ENCODE data around the gene ACIN1.

ACIN1 gene

DNA sequence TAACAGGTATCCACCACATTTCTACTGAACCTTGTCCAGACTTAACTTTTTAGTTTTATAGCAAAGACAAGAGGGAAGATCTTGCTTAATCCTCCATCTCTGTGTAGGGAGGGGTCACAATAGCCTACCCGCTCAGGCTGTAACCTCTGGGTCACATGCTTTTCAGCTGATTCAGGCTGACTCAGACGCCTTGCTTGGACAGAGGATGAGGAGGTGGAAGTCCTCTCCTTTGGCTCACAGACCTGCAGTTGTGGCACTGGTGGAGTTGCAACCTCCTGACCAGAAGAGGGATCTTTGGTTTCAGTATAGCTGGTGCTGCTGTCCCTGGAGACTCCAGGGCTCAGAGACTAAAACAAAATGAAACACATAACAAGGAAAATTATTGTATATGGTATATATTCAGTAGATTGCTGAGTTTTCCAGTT is 16.2 kb downstream of the ACIN1 start:
- peak; percentile 87 for DNase-seq (ENCODE audit: low spot score)

DNA sequence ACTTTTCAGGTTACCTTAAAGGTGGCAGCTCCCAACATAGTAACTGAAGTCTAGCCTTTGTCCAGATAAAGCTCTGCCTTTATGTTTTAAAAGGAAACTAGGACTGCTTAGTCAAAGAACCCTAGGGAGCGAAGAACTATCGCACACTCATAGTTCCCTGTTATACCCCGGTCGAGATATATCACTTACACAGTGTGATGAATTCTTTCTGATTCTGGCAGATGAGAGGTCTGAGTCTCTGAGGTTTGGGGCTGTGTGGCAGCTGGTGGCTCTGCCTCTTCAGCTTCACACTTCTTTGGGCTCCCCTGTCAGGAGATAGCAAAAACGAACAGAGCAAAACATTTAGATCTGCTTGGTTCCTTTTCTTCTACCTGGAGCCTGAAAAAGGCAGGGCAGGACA is 17.0 kb downstream of the ACIN1 start:
- no peak for DNase-seq (ENCODE audit: low spot score)

DNA sequence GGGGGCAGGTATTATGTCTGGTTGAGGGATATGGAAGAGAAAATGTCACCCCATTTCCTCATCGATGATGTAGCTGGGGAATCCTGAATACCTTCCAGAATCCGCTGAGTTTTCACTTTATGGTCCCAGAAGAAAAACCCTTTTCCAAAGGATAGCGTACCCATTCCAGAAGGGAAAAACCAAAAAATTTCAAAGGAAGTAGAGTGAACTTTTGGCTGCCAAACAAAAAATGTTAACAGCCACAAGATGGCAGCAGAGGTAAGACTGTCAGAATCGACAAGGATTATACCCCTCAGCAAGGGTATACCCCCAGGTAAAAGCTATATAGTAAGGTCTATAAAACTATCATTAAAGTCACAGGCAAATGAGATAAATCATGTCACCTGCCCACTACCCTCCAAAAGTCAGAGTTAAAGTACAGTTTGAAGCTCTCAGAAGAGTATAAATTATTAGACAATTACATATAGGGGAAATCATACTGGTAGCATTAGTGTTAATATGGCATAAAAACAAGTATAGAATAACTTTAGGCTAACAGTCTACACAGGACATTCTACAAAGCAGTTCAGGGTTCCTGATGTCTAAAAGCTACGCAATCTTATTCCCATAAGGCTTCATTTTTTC is 18.0 kb downstream of the ACIN1 start:
- no peak for DNase-seq (ENCODE audit: low spot score)

DNA sequence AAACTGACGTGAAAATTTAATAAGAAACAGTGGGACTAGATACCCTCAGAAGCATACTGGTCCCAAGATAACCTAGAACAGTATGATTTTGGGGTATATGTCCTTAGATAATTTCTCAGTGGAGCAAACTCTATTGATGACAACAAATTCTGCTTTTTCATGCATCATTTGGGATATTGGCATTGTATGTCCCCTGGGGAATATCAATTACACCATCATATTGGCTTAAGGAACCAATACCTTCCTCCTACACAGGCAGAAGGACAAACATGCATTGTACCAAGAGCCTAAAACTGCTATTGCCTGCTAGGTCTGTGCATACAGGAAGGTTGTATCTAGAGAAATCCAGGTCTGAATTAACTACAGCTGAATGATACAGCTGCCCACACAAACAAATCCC is 20.0 kb downstream of the ACIN1 start:
- no peak for DNase-seq (ENCODE audit: low spot score)

DNA sequence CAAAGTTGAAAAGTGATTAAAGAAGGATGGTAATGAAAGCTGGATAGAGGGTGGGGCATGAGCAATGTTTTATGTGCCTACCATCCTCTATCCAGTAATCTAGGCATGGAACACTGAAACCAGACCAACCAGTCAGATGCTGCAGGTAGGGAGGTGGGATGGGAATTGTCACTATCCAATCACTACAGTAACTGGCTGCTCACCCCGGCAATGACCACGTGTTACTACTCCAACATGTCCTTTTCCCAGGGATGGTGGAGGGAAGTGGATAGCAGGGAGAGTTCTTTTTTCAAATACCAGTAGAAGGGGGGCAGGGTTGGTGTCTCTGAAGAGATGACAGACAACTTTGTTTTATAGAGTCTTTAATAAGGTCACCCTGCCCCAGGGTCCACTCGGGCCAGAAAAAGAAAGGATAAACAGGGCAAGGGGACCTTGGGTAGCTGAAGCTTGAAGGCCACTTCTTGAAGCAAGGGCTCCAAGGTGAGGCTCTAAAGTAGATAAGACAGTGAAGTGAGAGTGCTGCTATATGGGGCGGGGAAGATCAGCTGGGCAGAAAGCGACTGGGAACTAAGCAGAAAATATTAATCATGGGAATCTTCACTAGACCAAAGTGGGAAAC is 22.9 kb downstream of the ACIN1 start:
- DNase-seq (ENCODE audit: low spot score), result no peak

DNA sequence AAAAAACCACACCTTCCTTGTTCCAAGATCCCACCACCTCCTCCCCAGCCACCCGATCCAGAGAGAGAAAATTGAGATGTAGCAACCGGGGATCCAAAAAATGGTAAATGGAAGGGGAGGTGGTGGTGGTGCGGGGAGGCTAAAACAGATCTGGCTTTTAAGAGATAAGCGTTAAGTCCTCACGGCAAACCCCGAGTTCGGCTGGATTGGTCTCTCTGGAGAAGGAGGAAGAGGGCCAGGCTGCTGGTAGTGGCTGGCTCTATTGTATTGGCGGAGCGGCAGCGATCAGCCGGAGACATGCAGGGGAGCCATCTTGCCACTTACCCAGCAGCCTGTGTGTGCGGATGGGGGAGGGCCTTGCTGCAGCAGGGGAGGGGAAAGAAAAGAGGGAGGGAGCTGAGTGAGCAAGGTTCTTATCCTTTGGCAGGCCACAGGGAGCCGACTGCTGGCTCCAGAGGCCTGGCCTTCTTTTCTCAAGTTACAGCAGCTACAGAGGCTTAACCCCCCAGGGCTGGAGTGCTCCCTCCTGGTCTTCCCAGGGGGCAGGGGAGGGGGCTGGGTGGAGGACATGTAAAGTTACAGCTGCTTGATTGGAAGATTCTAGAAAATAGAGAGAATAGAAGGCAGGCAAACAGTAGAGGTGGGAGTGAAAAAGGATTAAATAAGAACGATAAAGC is 23.6 kb downstream of the ACIN1 start:
- peak; percentile 94 for DNase-seq (ENCODE audit: low spot score)

DNA sequence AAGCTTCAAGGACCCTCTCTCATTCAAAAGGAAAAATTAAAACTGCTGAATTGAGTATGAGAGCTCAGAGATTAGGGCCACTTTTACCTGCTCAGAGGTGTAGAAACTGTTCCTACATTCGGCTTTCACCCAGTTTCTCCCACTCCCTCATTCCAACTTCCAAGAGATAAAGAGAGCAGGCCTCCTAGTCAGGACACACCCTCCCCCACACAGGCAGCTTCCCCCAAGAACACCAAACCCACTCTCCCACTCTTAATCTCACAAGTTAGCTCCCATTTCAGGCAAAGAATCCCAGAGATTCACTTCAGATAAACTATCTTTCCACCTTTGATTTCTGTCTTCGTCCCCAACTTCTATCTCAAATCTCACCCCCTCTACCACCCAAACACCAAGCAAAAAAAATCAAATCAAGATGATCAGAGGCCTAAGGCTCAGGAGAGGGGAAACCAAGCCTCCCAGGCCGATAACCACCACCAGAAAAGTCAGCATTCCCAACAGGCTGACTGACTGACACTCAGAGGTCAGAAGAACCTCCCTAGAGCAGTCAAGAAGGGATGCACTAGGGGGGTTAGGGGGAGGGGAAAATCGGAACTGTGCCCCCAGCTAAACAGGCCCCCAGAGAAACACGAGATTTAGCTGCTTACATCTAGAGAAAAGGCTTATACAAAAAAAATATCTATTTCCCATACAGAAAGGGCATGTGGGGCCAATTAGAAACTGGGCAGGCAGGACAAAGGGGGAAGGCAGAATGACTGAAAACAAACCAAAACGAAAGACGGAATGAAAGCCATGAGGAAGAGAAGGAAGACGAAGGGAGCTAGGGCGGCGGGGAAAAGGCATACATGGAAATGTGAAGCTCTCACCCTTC is 24.4 kb downstream of the ACIN1 start:
- DNase-seq (ENCODE audit: low spot score), result no peak

DNA sequence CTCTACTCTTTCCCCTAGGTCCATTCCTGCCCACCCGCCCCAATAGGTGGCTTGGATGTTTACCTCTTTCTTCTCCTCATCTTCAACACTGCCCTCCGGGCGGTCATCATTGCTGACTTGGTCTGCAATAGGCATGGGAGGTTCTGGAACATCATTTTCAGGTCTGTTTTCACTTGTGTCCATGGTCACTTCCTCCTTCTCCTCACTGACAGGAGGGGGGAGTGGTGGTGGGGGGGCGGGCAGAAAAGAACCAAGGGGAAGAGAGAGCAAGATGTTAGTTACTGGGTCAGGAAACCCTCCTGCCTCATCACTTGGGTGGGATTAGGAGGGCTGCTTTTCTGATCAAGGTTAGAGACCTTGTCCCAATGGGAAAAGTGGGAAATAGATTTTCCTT is 25.5 kb downstream of the ACIN1 start:
- DNase-seq (ENCODE audit: low spot score), result no peak

DNA sequence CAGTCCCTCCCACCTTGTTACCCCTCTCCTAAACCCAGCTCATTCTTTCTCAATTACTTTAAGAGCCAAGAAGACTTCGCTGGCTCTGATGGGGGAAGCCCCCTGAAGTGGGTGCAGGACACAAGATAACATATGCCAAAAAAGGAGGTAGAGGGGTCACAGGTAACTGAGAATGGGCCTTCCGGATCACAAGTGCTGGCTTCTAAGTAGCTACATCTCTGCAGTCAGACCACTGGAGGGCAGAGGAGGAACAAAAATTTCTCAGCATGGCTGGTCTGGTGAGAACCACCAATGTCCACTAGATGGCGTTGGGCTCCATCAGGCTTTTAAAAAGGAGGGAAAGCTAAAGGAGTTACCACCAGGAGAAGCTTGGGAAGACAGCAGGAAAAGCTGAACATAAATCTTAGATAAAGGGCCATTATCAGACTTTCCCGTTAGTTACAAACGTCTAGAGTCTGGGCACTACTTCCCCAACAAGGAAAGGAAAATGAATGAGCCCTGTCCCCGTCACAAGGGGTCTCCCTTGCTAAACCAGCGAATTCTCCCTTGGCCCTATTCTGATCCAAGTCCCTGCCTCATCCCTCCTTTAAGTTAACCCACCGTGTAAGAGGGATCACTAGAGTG is 26.0 kb downstream of the ACIN1 start:
- DNase-seq (ENCODE audit: low spot score), result peak; percentile 90

DNA sequence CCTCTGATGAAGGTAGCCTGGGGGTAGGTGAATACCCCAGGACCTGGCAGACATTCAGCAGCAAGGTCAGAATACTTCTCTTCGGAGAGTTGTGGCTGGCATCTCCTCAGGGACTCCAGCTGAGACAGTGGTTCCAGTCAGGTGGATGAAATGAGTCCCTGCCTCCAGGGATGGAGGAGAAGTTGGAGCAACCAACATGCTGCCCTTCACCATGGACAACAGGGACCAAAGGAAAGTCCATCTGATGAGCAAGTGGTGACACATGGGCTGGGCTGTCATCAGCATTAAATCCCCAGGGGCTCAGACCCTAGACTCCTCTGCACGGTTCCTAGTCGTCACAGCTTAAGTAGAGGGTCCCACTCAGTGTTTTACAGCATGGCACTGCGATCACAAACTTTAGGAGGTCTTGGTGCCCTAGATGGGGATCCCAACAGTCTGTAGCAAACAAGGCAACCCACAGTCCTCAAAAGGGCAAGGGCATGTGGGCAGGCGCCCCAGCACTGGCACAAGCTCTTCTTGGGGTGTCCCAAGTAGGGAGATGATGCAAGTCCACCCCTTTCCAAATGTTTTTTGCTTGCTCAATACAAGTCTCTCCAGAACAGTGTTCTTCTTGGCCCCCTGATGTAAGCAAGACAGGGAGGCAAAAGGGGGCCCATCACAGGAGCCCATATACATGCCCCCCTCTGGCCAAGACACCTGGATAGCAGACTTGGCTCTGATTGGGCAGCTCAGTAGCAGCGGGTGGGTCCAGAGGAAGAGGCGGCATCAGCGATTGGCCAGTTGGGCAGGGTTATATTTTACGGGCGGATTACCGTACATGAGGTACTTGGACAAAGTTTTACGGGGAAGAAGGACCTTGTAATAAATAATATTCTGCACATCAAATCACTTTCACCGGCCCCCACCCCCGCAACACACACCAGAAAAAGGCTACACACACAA is 26.8 kb downstream of the ACIN1 start:
- no peak for DNase-seq (ENCODE audit: low spot score)

DNA sequence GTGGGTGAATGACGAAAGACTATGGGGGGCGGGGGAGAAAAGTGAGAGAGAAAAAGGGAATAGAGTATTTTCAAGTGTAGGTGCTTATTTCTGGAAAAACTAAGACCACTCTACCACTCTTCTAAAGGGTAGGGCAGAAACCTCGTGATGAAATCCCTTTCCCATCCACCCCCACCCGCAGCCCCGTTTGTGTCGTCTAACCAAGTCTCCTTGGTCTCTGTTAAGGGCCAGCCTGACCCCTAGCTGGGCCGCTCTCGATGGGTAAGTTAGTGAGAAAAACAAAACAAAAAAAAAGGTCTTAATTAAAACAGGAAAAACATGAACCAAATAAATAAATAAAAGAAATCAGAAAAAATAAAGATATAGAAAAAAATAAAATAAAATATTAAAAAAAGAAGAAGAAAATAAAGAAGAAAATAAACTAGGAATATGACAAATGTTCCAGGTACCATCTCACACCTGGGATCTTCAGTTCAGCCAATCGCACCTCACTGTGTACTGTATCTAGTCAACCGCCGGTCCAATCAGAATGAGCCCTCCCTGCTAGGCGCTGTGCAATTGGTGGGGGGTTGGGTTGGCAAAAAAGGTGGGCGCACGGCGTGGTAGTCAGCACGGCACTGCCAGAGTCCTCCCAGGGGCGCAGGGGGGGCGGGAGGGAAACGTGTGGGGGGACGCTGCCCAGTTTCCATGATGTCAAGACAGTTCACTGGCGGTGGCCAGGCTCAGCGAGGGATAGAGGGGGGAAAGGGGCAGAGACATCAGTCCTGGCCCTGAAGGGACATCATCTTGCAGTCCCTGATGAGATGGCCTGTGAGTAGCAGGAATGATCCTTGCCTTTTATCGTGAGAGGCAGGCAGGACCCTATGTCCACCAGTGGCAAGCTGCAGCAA is 27.8 kb downstream of the ACIN1 start:
- no peak for DNase-seq (ENCODE audit: low spot score)

DNA sequence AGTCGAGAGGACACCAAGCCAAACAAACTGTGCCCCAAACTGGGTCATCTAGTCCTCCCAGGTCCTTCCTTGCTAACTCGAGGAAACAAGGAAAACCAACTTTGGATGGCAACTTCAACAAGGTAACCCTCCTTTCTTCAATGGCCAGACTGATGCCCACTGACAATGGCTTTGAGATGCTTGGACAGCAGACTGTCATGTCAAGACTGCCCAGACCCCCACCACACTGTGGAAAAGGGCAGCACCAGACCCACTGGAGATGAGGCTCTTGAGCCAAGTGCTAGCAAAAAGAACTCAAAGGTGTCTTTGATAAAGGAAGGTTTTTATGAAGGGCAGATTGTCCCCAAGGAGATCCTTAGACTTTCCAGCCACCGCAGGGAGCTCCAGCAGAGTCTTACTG is 28.6 kb downstream of the ACIN1 start:
- DNase-seq (ENCODE audit: low spot score), result no peak

DNA sequence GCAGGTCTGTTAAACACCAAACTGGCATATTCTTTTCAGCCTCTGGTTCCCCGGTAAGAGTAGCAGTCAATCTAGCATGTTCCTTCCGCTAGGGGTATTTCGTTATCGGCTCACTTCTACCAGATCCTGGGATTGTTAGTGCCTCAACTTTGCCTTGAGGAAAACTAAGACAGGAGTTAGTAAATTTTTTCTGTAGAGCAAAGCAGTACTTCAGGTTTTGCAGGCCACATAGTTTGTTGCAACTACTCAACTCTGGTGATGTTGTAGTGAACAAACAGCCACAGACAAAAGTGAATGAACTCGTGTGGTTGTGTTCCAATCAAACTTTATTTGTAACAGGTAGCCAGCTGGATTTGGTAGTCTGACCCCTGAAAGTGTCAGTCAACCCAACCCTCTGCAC is 31.3 kb downstream of the ACIN1 start:
- no peak for DNase-seq (ENCODE audit: low spot score)

DNA sequence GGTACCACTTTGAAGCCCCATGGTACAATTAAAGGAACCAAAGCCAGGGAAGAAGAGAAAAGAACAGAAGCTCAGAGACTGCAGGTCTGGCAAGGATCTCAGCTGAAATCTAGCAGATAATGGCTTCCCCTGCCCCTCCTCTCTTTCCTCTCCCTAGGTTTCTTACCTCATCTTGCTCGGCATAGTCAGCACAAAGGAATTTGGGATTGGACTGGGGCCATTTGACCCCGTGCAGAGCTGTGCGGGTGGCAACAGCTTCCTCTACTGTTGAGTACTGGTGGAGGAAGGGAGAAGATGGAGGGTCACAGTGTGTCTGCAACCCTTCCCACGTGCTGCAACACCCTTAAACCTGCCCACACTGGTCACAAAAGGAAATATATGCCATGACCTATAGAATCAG is 32.9 kb downstream of the ACIN1 start:
- peak; percentile 82 for DNase-seq (ENCODE audit: low spot score)

DNA sequence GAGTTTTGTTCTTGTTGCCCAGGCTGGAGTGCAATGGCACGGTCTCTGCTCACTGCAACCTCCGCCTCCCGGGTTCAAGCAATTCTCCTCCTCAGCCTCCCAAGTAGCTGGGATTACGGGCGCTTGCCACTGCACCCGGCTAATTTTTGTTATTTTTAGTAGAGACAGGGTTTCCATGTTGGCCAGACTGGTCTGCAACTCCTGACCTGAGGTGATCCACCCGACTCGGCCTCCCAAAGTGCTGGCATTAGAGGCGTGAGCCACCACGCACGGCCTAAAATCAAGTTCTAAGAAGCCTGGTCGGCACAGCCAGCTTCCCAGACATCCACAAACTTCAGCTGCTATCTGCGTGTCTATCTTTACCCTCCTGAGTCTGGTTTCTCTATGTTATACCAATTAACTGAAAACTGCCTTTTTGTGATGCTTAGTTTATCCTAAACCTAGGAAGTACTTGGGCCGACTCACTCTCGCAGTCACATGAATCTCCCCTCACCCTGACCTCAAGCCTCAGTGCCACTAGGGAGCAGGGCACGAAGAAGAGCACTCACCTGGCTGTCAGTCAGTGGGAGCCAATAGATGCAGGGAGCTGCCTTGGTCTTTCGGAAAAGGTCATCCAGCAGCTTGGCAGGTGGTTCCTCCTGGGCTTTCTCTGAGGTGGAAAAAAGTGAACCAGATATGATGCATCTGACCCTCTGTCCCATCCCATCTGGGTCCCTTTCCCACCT is 34.2 kb downstream of the ACIN1 start:
- DNase-seq (ENCODE audit: low spot score), result no peak

DNA sequence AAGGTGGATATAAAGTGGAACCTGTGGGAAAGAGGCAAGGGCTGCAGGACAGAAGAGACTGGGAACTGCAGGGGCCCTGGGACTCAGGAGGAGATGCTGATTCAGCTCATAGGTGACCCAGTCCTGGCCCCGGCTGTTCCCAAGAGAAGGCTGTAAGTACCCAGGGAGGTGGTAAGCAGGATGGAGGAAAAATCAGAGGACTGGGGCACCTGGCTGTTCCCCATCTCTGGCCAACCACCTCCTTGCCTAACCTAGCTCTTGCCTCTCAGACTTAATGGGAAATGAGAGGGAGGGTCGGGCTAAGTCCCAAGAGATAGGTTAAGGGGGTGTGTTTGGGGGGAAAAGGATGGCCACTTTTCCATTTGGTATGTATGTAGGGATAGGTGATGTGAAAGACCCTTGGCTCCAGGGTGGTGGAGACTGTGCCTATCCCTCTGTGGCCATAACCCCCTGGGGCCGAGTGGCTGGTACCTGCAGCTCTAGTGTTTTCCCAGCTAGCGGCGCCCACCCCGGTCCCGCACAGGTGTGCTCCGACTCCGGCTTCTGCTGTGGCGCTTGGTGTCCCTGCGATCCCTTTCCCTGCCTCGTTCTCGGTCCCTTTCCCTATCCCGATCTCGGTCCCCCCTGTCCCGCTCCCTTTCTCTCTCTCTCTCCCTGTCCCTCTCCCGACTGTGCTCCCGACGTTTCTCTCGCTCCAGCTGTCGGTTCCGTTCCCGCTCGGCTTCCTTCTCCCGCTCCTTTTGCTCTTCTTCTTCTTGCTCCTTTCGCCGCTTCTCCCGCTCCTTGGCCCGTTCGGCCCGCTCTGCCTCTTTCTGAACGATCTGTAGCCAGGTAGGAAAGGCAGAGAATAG is 36.1 kb downstream of the ACIN1 start:
- no peak for DNase-seq (ENCODE audit: low spot score)

DNA sequence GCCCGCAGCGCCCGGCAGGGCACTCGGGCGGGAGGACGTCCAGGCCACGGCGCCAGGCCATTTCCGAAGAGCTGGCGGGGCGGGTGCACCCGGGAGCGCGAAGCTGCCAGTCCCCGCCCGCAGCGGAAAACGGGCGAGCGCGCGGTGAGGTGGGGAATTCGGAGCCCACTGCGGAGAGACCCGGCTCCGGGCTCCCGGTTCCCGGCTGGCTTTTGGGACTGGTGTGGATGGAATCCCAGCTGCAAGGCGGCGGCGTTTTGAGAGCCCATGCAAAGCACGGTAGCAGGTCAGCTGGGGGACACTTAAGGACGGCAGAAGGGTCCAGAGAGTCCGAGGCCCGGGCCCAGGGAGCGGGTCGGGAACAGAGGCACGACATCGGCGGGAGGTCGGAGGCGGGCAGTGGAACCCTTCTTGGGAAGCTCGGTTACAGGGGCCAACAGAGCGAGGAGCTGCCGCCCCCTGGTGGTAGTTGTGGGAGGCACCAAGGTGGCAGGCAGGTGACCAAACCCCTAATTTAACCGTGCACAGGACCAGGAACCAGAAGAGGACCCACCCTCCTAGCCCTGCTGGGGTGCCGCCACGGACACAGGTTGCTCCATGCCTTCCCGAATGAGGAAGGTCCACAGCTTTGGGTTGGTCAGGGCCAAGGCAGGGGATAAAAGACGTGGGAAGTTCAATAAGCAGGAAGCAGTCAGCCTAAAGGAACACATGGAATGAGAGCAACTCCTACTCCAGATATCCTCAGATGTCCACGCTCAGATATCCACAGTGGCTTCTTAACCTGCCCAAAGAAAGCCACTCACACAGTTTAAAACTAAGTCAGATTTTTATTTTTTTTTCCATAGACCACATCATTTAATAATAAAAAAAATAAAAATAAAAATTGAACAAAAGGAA is 36.9 kb downstream of the ACIN1 start:
- peak; percentile 90 for DNase-seq (ENCODE audit: low spot score)

Data from GM03348 (cell line).